Right ventricle myocardium inferior (tissue), 1 donor: Measurements from ENCODE around the gene MSANTD3. TPM values are rescaled to one million over a fixed set of nuclear protein-coding genes. Genes with fewer than 3 reads are reported as not detected.
"Not testable (repeated sequence)": the region's sequence is repeated elsewhere in the genome, so short reads cannot be mapped to it uniquely, and the experiment has no call there.

Source experiments
- ATAC-seq: fragments of 200-7000 bp; cut with Tn5 transposase; one replicate; pipeline ENCODE4 v1.9.1; 2020; ENCODE audit warnings: mild to moderate bottlenecking, moderate library complexity
- DNase-seq: peaks from one replicate; pipeline ENCODE4 v3.0.0; 2021; ENCODE audit errors: missing footprints
- intact Hi-C: fragments of 100-400 bp; cut with DNase I; formaldehyde crosslinking; loops from one replicate; pipeline ENCODE4 v1.11.0; 2022
- total RNA-seq: library from RNA; stranded (reverse); fragmentation: NEBNext Ultra II Directional; extraction: Animal tissue kit (Norgen Biotek cat#: 25700); gene quantifications from one replicate; pipeline ENCODE4 v1.2.1, GENCODE V29; 2021
- donor health status: DM: no; HTN: yes; CAD: no; lungs with severe emphysema.

The MSANTD3 gene
- total RNA-seq, 1 donor from 2014 or later, result 18.6 TPM

GRCh38 chr9:100427366-100428263 is 672 bp downstream of the MSANTD3 start:
- intact Hi-C loops, result loop anchor here (5.0 kb wide), 1 partner anchor 75 kb away; the partner anchor contains the start of gene TEX10
- peak; percentile 26 for ATAC-seq
- DNase-seq, result peak; percentile 74

GRCh38 chr9:100428871-100429654 is 2.1 kb downstream of the MSANTD3 start:
- no peak for DNase-seq
- peak; percentile 48 for ATAC-seq
- intact Hi-C loops, result loop anchor here (5.0 kb wide), 1 partner anchor 77 kb away; the partner anchor contains the start of gene TEX10

GRCh38 chr9:100430286-100430940 is 3.5 kb downstream of the MSANTD3 start:
- DNase-seq, result no peak
- no peak for ATAC-seq
- intact Hi-C loops, result loop anchor here (10.0 kb wide), 1 partner anchor 1266 kb away; no protein-coding TSS in a partner anchor

GRCh38 chr9:100431886-100432285 is 4.9 kb downstream of the MSANTD3 start:
- intact Hi-C loops, result loop anchor here (10.0 kb wide), 1 partner anchor 1267 kb away; no protein-coding TSS in a partner anchor
- no peak for ATAC-seq
- DNase-seq, result no peak

- intact Hi-C loops, result loop anchor here (10.0 kb wide), 1 partner anchor 1268 kb away; no protein-coding TSS in a partner anchor
- no peak for DNase-seq
- no peak for ATAC-seq
These were observed 5.8 kb downstream of the MSANTD3 start for GRCh38 chr9:100432736-100433135.

GRCh38 chr9:100436571-100436970 is 9.6 kb downstream of the MSANTD3 start:
- DNase-seq, result no peak
- intact Hi-C loops, result loop anchor here (10.0 kb wide), 1 partner anchor 1272 kb away; no protein-coding TSS in a partner anchor
- ATAC-seq, result no peak

- intact Hi-C loops, result loop anchor here (10.0 kb wide), 1 partner anchor 1273 kb away; no protein-coding TSS in a partner anchor
- ATAC-seq (peak; percentile 46), DNase-seq (no peak)
These were observed 11.2 kb downstream of the MSANTD3 start for GRCh38 chr9:100437860-100438805.

- DNase-seq (no peak), ATAC-seq (no peak)
- intact Hi-C loops, result no loop called here
These were observed 13.1 kb downstream of the MSANTD3 start for GRCh38 chr9:100440071-100440470.

- ATAC-seq, DNase-seq, intact Hi-C loops: not testable (repeated sequence)
These were observed 13.5 kb downstream of the MSANTD3 start for GRCh38 chr9:100440487-100440886.

GRCh38 chr9:100441911-100442361 is 15.0 kb downstream of the MSANTD3 start:
- ATAC-seq, result no peak
- intact Hi-C loops, result no loop called here

GRCh38 chr9:100443781-100444768 is 17.1 kb downstream of the MSANTD3 start:
- intact Hi-C loops, result no loop called here
- ATAC-seq (no peak), DNase-seq (no peak)

More at GRCh38 chr9:100441911-100442361, 15.0 kb downstream of the MSANTD3 start:
- DNase-seq, result no peak

- intact Hi-C loops, result loop anchor here (5.0 kb wide), 1 partner anchor 152 kb away; no protein-coding TSS in a partner anchor
- no peak for ATAC-seq
- DNase-seq, result no peak
These were observed 18.4 kb downstream of the MSANTD3 start for GRCh38 chr9:100445161-100445902.

GRCh38 chr9:100445903-100446549 is 19.1 kb downstream of the MSANTD3 start:
- ATAC-seq, result no peak
- intact Hi-C loops, result loop anchor here (5.0 kb wide), 1 partner anchor 151 kb away; no protein-coding TSS in a partner anchor
- DNase-seq, result no peak

- DNase-seq (no peak), ATAC-seq (no peak)
- intact Hi-C loops, result loop anchor here (5.0 kb wide), 1 partner anchor 150 kb away; no protein-coding TSS in a partner anchor
These were observed 20.1 kb downstream of the MSANTD3 start for GRCh38 chr9:100447041-100447440.

GRCh38 chr9:100448266-100448665 is 21.3 kb downstream of the MSANTD3 start:
- ATAC-seq, result no peak
- DNase-seq, result no peak
- intact Hi-C loops, result loop anchor here (5.0 kb wide), 1 partner anchor 149 kb away; no protein-coding TSS in a partner anchor
